K562 (cell line): ENCODE data around the gene BBS1. TPM values are rescaled to one million over a fixed set of nuclear protein-coding genes. Genes with fewer than 3 reads are reported as not detected.

Experiments
- ATAC-seq: fragments of 200-7000 bp; cut with Tn5 transposase; 3 replicates; pipeline ENCODE4 v1.9.1; 2020; ENCODE audit warnings: moderate library complexity
- BruUV-seq: library from RNA; stranded (reverse); fragments of 400-500 nt; replicated peaks from 2 replicates; lab custom pipeline; 2021; lab: Mats Ljungman, UMichigan
- CTCF ChIA-PET: fragments of 300-600 bp; formaldehyde crosslinking; extraction: SDS; loops from one replicate; lab custom pipeline; 2021; ENCODE audit warnings: low intra/inter-chr PET ratio; lab: Yijun Ruan, JAX
- POLR2A ChIA-PET: fragments of 300-600, 350-650 bp; sonication (Branson Sonifier 250); formaldehyde crosslinking; extraction: SDS; loops from one replicate; lab custom pipeline; 2021; ENCODE audit warnings: antibody characterized with exemption, inconsistent platforms; lab: Yijun Ruan, JAX
- DNase-seq, 4 experiments: peaks; one replicate each; pipeline versions ENCODE4 v3.0.0 to v3.0.0-alpha.2; 2011 to 2018; ENCODE audit warnings: low spot score in 3 of 4, mixed read lengths in 3 of 4; ENCODE audit errors: extremely low read depth in 1 of 4
- FAIRE-seq: peaks from 2 replicates; lab custom pipeline; 2011; peaks lifted over from hg19 to GRCh38; lab: Jason Lieb, UNC
- H2AFZ ChIP-seq: 2 replicates; pipeline ENCODE4 v1.6.0; 2011; ENCODE audit warnings: low read depth, low read length, control low read depth, inconsistent platforms
- H3K27ac ChIP-seq: fragments of 200-600 bp; 3 replicates; pipeline ENCODE4 v1.8.0; 2011; ENCODE audit warnings: low read depth, mild to moderate bottlenecking, control low read depth, inconsistent platforms, low read length, moderate library complexity, mixed read lengths; ENCODE audit errors: extremely low read depth
- H3K27me3 ChIP-seq, 2 experiments: fragments of 300-600 bp in 1 of 2; 2 replicates in 1 of 2; 3 replicates in 1 of 2; pipeline versions ENCODE4 v1.6.0 to v1.8.0; 2011; ENCODE audit warnings: inconsistent platforms in 2 of 2, low read length in 2 of 2, mild to moderate bottlenecking in 1 of 2, mixed read lengths in 1 of 2, moderate library complexity in 1 of 2; ENCODE audit not compliant: control insufficient read depth in 2 of 2, insufficient read depth in 2 of 2
- H3K36me3 ChIP-seq: fragments of 300-600 bp; 3 replicates; pipeline ENCODE4 v1.8.0; 2011; ENCODE audit warnings: mild to moderate bottlenecking, low read length, inconsistent platforms; ENCODE audit not compliant: control insufficient read depth, insufficient read depth
- H3K4me1 ChIP-seq, 2 experiments: fragments of 200-600 bp in 1 of 2; replicated peaks in 1 of 2; 2 replicates in 1 of 2; 3 replicates in 1 of 2; pipeline versions ENCODE4 v1.5.1 to v1.8.0; 2011; ENCODE audit warnings: inconsistent platforms in 2 of 2, low read length in 2 of 2, mild to moderate bottlenecking in 1 of 2, mixed read lengths in 1 of 2, moderate library complexity in 1 of 2; ENCODE audit not compliant: control insufficient read depth in 2 of 2, insufficient read depth in 2 of 2
- H3K4me2 ChIP-seq: 2 replicates; pipeline ENCODE4 v1.6.1; 2011; ENCODE audit warnings: low read length, control low read depth, inconsistent platforms, mixed read lengths; ENCODE audit not compliant: insufficient read depth
- H3K4me3 ChIP-seq: fragments of 200-600 bp; sonication (generic), shearing (Covaris generic); 2 replicates; pipeline ENCODE4 v1.5.1; 2016; ENCODE audit warnings: control low read depth, inconsistent platforms
- H3K79me2 ChIP-seq: fragments of 200-600 bp; 3 replicates; pipeline ENCODE4 v1.8.0; 2011; ENCODE audit warnings: low read length, inconsistent platforms; ENCODE audit not compliant: control insufficient read depth, insufficient read depth
- H3K9ac ChIP-seq, 2 experiments: 2 replicates each; pipeline versions ENCODE4 v1.6.0 to v1.6.1; 2011; ENCODE audit warnings: low read depth in 2 of 2, low read length in 2 of 2, control low read depth in 1 of 2, inconsistent platforms in 1 of 2, mild to moderate bottlenecking in 1 of 2, mixed read lengths in 1 of 2; ENCODE audit not compliant: insufficient read depth in 1 of 2
- H3K9me1 ChIP-seq: one replicate; pipeline ENCODE4 v1.6.0; 2011; ENCODE audit warnings: inconsistent platforms, mild to moderate bottlenecking, low read length, moderate library complexity; ENCODE audit not compliant: control insufficient read depth, insufficient read depth
- H3K9me3 ChIP-seq: replicated peaks from 2 replicates; pipeline ENCODE4 v1.5.1; 2011; ENCODE audit warnings: low read depth, low read length, inconsistent platforms; ENCODE audit not compliant: control insufficient read depth, insufficient read depth
- H4K20me1 ChIP-seq: replicated peaks from 2 replicates; pipeline ENCODE4 v1.6.1; 2011; ENCODE audit warnings: low read length, inconsistent platforms, mixed read lengths; ENCODE audit not compliant: control insufficient read depth, insufficient read depth
- DIDO1 ChIP-seq: fragments of 450-650 bp; IDR thresholded peaks from 2 replicates; pipeline ENCODE4 v1.6.1; 2016; ENCODE audit warnings: low read depth, missing biosample characterization, missing genetic modification characterization
- HDGF ChIP-seq: fragments of 450-650 bp; IDR thresholded peaks from 2 replicates; pipeline ENCODE4 v1.6.1; 2016
- MAFF ChIP-seq: IDR thresholded peaks from 2 replicates; pipeline ENCODE4 v1.6.1; 2012; ENCODE audit warnings: low read length, improper control_type of control experiment
- MTA2 ChIP-seq: fragments of 450-650 bp; IDR thresholded peaks from 2 replicates; pipeline ENCODE4 v1.6.1; 2016; ENCODE audit warnings: low read depth
- ZNF57 ChIP-seq: fragments of 450-650 bp; formaldehyde crosslinking; IDR thresholded peaks from 2 replicates; pipeline ENCODE4 v1.4.0; 2020; ENCODE audit warnings: mild to moderate bottlenecking, moderate library complexity
- WGBS: fragments of 100-300 bp; shearing (Covaris generic); methylation state at CpG from one replicate; pipeline ENCODE4 v1.1.6; 2016; ENCODE audit warnings: low coverage, mixed read lengths; ENCODE audit not compliant: insufficient coverage; ENCODE audit errors: missing lambda C conversion rate; 5-methylcytosine and 5-hydroxymethylcytosine counted together
- in situ Hi-C: fragments of 300-500 bp; cut with MboI; formaldehyde crosslinking; loops from 4 replicates; pipeline ENCODE4 v1.15.0; 2018; ENCODE audit warnings: inconsistent platforms, mixed read lengths
- intact Hi-C: fragments of 100-400 bp; cut with micrococcal nuclease; formaldehyde crosslinking; loops from 2 replicates; pipeline ENCODE4 v1.14.2; 2022
- polyA plus RNA-seq, 8 experiments: library from polyadenylated mRNA; depleted of rRNA in 4 of 8; stranded (reverse) in 5 of 8; unstranded in 3 of 8; fragments of >200 nt; fragmentation: Nextera tagmentation in 2 of 8; fragmentation: Illumina TruSeq in 1 of 8; extraction: Ambion mirVana in 2 of 8; extraction: Trizol in 1 of 8; gene quantifications; 2 replicates each; pipeline versions ENCODE4 v1.2.1 to v1.2.3, GENCODE V29; 2011 to 2014; ENCODE audit warnings: inconsistent platforms in 1 of 8, missing spikeins in 1 of 8
- total RNA-seq, 7 experiments: library from RNA; depleted of rRNA in 6 of 7; stranded (reverse); fragments of >200 nt in 6 of 7; fragmentation: Illumina TruSeq in 2 of 7; extraction: Trizol in 2 of 7; gene quantifications; 2 replicates each; pipeline versions ENCODE4 v1.2.1 to v1.2.3, GENCODE V29; 2011 to 2021; ENCODE audit warnings: low replicate concordance in 1 of 7
- TF ChIP-seq, protein P1 (sequence below): fragments of 450-650 bp; IDR thresholded peaks from 2 replicates; pipeline ENCODE4 v1.6.1; 2016; ENCODE audit warnings: low read depth, mild to moderate bottlenecking, moderate library complexity
- TF ChIP-seq, protein P2 (sequence below): fragments of 450-650 bp; IDR thresholded peaks from 2 replicates; pipeline ENCODE4 v1.7.1; 2018; ENCODE audit warnings: mild to moderate bottlenecking, low read depth; ENCODE audit not compliant: partially characterized antibody

Gene BBS1
- total and polyA plus RNA-seq, 9 of the 15 experiments (the other 6 are each of a cell fraction or from before 2014, with no cell fraction given) = 9.0 to 19.8 (median 12.1) TPM

DNA sequence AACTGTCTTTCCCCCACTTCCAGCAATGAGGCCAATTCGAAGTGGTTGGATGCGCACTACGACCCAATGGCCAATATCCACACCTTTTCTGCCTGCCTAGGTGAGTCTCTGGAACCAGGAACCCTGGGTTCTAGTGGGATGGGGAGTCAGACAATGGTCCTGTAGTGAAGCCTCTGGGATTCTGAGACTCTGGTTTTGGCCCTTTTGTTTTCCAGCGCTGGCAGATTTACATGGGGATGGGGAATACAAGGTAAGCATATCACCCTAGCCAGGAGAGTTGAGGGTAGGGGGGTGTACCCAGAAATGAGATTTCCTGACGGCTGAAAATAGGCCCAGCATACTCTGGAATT is 530 bp downstream of the BBS1 start:
- FAIRE-seq (no peak), ATAC-seq (no peak; the same call in 2 of the 3 replicates), DNase-seq (no peak)
- Histone ChIP-seq H3K4me1 (peaks cover 3 to 9% of the 10 kb centered on the region in 2 experiments; a peak in 4 of 5 replicates), H3K9me1 (peaks cover 3% of the 10 kb centered on the region), H3K4me2 (peak overlapping the region; percentile 93), H2AFZ (peak overlapping the region; percentile 99), H3K27me3 (no peaks in the 10 kb centered on the region), H3K79me2 (peaks cover 9% of the 10 kb centered on the region), H3K4me3 (peak overlapping the region; percentile 70), H3K27ac (peak overlapping the region; percentile 18; the same call in 2 of the 3 replicates), H3K36me3 (peaks cover 3% of the 10 kb centered on the region; the same call in 1 of the 3 replicates), H3K9ac (peak overlapping the region; percentile 66 to 88), H3K9me3 (no peaks in the 10 kb centered on the region), H4K20me1 (no peaks in the 10 kb centered on the region)
- CTCF ChIA-PET = interaction anchor here (0.8 kb wide), 1 partner anchor 103 kb away, joined by 3 read pairs; no protein-coding TSS in a partner anchor
- TF ChIP-seq, protein P1, sequence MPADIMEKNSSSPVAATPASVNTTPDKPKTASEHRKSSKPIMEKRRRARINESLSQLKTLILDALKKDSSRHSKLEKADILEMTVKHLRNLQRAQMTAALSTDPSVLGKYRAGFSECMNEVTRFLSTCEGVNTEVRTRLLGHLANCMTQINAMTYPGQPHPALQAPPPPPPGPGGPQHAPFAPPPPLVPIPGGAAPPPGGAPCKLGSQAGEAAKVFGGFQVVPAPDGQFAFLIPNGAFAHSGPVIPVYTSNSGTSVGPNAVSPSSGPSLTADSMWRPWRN = no peak
- TF ChIP-seq MTA2 = no peak
- TF ChIP-seq HDGF = no peak
- no peak for TF ChIP-seq MAFF
- TF ChIP-seq DIDO1 (tag) = no peak
- TF ChIP-seq, protein P2, sequence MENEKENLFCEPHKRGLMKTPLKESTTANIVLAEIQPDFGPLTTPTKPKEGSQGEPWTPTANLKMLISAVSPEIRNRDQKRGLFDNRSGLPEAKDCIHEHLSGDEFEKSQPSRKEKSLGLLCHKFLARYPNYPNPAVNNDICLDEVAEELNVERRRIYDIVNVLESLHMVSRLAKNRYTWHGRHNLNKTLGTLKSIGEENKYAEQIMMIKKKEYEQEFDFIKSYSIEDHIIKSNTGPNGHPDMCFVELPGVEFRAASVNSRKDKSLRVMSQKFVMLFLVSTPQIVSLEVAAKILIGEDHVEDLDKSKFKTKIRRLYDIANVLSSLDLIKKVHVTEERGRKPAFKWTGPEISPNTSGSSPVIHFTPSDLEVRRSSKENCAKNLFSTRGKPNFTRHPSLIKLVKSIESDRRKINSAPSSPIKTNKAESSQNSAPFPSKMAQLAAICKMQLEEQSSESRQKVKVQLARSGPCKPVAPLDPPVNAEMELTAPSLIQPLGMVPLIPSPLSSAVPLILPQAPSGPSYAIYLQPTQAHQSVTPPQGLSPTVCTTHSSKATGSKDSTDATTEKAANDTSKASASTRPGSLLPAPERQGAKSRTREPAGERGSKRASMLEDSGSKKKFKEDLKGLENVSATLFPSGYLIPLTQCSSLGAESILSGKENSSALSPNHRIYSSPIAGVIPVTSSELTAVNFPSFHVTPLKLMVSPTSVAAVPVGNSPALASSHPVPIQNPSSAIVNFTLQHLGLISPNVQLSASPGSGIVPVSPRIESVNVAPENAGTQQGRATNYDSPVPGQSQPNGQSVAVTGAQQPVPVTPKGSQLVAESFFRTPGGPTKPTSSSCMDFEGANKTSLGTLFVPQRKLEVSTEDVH = no peak
- TF ChIP-seq ZNF57 (CRISPR knock-in tag) = no peak
- POLR2A ChIA-PET = interaction anchor here (0.6 to 2.2 kb wide), 4 partner anchors 30 to 371 kb away, joined by 3 to 10 read pairs (median 4); partner anchors contain the start of gene DPP3
- 14% methylated on average over 5 of the region's 5 CpGs for WGBS
- in situ Hi-C loops = no loop called here
- TSS peak; percentile 83 for BruUV-seq
- intact Hi-C loops = no loop called here
